Caco-2 (cell line): ENCODE measurements around the gene ZNF101. TPM values are rescaled to one million over a fixed set of nuclear protein-coding genes. Genes with fewer than 3 reads are reported as not detected.

Experiments used
- BruUV-seq: library from RNA; stranded (reverse); fragments of 400-500 nt; replicated peaks from 2 replicates; lab custom pipeline; 2021; lab: Mats Ljungman, UMichigan
- CTCF ChIA-PET: fragments of 300-600 bp; sonication (Branson Sonifier 250); formaldehyde crosslinking; loops from one replicate; lab custom pipeline; 2022; ENCODE audit warnings: antibody characterized with exemption; lab: Charles Lee
- POLR2A ChIA-PET: fragments of 300-600 bp; sonication (Branson Sonifier 250); formaldehyde crosslinking; loops from one replicate; lab custom pipeline; 2022; ENCODE audit warnings: antibody characterized with exemption; lab: Charles Lee
- DNase-seq, 2 experiments: peaks; one replicate each; pipeline versions ENCODE4 v3.0.0 to v3.0.0-alpha.2; 2020 to 2022
- H3K27me3 ChIP-seq: replicated peaks from 2 replicates; pipeline ENCODE4 v1.6.0; 2011; ENCODE audit warnings: low read length; ENCODE audit not compliant: control insufficient read depth, insufficient read depth
- H3K36me3 ChIP-seq: 2 replicates; pipeline ENCODE4 v1.5.1; 2011; ENCODE audit warnings: low read length; ENCODE audit not compliant: control insufficient read depth, insufficient read depth
- H3K4me1 ChIP-seq: fragments of 250-450 bp; sonication (Bioruptor Pico); 2 replicates; pipeline ENCODE4 v1.5.1; 2020; ENCODE audit warnings: mild to moderate bottlenecking
- H3K4me3 ChIP-seq: 2 replicates; pipeline ENCODE4 v1.5.1; 2011; ENCODE audit warnings: low read depth, mild to moderate bottlenecking, control low read depth, low read length
- H3K9me3 ChIP-seq: fragments of 250-450 bp; sonication (Bioruptor Pico); 2 replicates; pipeline ENCODE4 v1.5.1; 2020; ENCODE audit warnings: mild to moderate bottlenecking, moderate library complexity
- H3K27ac Mint-ChIP-seq: one replicate; pipeline ENCODE4 v1.8.0; 2022; ENCODE audit warnings: mixed read lengths; ENCODE audit not compliant: unreplicated experiment
- H3K27me3 Mint-ChIP-seq: one replicate; pipeline ENCODE4 v1.8.0; 2022; ENCODE audit warnings: mixed read lengths; ENCODE audit not compliant: insufficient read depth, unreplicated experiment
- H3K36me3 Mint-ChIP-seq: one replicate; pipeline ENCODE4 v1.8.0; 2022; ENCODE audit warnings: mild to moderate bottlenecking, mixed read lengths; ENCODE audit not compliant: insufficient read depth, unreplicated experiment
- H3K4me1 Mint-ChIP-seq: one replicate; pipeline ENCODE4 v1.8.0; 2022; ENCODE audit warnings: low read depth, mixed read lengths; ENCODE audit not compliant: unreplicated experiment
- H3K4me3 Mint-ChIP-seq: one replicate; pipeline ENCODE4 v1.8.0; 2022; ENCODE audit warnings: mild to moderate bottlenecking, moderate library complexity, mixed read lengths; ENCODE audit not compliant: unreplicated experiment
- H3K9me3 Mint-ChIP-seq: one replicate; pipeline ENCODE4 v1.8.0; 2022; ENCODE audit warnings: mixed read lengths; ENCODE audit not compliant: unreplicated experiment
- intact Hi-C: fragments of 100-400 bp; cut with micrococcal nuclease; formaldehyde crosslinking; loops from one replicate; pipeline ENCODE4 v1.10.0; 2022; ENCODE audit not compliant: unreplicated experiment
- total RNA-seq: library from RNA; stranded (reverse); gene quantifications from 2 replicates; pipeline ENCODE4 v1.2.3, GENCODE V29; 2022
- TF ChIP-seq, protein P1 (sequence below), 2 experiments: fragments of 200-600 bp in 1 of 2; IDR thresholded peaks; 1 replicate in 1 of 2; 2 replicates in 1 of 2; pipeline versions ENCODE4 v1.5.1 to v1.8.0; 2011 to 2022; ENCODE audit warnings: antibody characterized with exemption in 1 of 2, control low read depth in 1 of 2, inconsistent platforms in 1 of 2, low read depth in 1 of 2, low read length in 1 of 2, mild to moderate bottlenecking in 1 of 2, moderate library complexity in 1 of 2; ENCODE audit not compliant: insufficient read depth in 1 of 2, severe bottlenecking in 1 of 2, unreplicated experiment in 1 of 2

Gene ZNF101
- total RNA-seq, 1 experiment from 2014 or later, result 11.8 TPM

DNA sequence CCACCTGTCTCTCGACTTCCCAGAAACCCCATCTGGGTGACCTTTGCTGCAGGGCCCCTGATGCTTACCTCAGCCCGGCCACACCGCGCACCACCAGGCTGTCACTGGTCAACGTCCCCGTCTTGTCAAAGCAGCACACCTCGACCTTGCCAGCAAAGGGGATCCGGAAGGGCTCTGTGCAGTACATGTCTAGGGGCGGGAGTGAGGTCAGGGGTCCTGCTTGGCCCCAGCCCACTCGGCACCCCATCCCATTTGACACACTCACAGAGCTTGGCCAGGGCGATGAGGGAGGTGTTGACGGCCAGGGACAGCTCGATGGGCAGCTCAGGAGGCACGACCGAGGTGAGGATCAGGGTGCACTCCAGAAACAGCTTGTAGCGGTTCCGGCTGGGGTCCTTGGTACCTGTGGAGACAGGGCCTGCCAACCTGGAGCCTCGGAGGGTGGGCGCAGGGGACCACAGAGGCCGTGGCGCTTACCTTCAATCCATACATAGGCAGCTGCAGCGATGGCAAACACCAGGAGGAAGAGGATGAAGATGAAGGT, 13.5 kb upstream of the ZNF101 start:
- TF ChIP-seq, protein P1, sequence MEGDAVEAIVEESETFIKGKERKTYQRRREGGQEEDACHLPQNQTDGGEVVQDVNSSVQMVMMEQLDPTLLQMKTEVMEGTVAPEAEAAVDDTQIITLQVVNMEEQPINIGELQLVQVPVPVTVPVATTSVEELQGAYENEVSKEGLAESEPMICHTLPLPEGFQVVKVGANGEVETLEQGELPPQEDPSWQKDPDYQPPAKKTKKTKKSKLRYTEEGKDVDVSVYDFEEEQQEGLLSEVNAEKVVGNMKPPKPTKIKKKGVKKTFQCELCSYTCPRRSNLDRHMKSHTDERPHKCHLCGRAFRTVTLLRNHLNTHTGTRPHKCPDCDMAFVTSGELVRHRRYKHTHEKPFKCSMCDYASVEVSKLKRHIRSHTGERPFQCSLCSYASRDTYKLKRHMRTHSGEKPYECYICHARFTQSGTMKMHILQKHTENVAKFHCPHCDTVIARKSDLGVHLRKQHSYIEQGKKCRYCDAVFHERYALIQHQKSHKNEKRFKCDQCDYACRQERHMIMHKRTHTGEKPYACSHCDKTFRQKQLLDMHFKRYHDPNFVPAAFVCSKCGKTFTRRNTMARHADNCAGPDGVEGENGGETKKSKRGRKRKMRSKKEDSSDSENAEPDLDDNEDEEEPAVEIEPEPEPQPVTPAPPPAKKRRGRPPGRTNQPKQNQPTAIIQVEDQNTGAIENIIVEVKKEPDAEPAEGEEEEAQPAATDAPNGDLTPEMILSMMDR (IDR thresholded peaks at IDR 0.05; ENCODE audit: insufficient read depth in 1 of 2, low read depth in 1 of 2, low read length in 1 of 2, severe bottlenecking in 1 of 2, unreplicated experiment in 1 of 2), result no peak
- Histone ChIP-seq H3K4me1 (no peaks in the 10 kb centered on the region), H3K4me3 (no peak overlapping the region), H3K36me3 (peaks cover 2% of the 10 kb centered on the region), H3K27me3 (no peaks in the 10 kb centered on the region), H3K9me3 (no peaks in the 10 kb centered on the region)
- ChIA-PET POLR2A (no interaction called here), CTCF (no interaction called here)
- DNase-seq, result no peak
- Mint-ChIP-seq H3K27ac (no peak overlapping the region), H3K27me3 (no peaks in the 10 kb centered on the region), H3K4me3 (no peak overlapping the region), H3K36me3 (peaks cover 47% of the 10 kb centered on the region), H3K9me3 (no peaks in the 10 kb centered on the region), H3K4me1 (no peaks in the 10 kb centered on the region)
- intact Hi-C loops, result no loop called here
- BruUV-seq, result no TSS peak

DNA sequence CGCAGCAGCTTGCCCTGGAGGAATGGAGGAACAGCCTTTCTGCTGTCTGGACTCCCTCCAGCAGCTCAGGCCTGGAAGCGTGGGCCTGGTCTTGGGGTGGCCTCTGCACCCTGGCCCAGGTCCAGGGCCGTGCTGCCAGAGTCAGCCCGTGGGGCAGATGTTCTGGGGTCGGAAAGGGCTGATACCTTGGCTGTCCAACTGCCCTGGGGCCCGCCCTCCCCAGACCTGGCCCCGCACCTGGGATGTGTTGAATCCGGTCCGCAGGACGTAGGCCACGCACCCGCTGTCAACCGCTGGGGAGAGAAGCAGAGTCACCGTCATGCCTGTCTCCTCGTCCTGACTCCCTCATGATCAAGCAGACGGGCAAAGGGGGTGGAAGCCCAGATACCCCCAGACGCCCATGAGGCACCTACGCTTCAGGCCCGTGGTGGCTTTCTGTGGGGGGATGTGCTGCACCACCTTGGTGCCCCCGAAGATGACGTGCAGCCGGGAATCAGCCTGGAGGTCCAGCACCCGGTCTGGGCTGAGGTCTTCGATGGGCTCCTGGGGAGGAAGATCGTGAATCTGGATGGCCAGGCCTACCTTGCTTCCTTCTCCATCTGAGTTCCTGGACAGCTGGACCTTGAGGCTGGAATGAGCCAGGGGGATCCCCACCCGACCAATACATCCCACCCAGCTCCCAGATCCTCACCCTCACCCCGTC, 12.8 kb upstream of the ZNF101 start:
- TF ChIP-seq, protein P1 (IDR thresholded peaks at IDR 0.05; ENCODE audit: insufficient read depth in 1 of 2, low read depth in 1 of 2, low read length in 1 of 2, severe bottlenecking in 1 of 2, unreplicated experiment in 1 of 2), result no peak
- Histone ChIP-seq H3K4me3 (no peak overlapping the region), H3K4me1 (no peaks in the 10 kb centered on the region), H3K36me3 (peaks cover 2% of the 10 kb centered on the region), H3K27me3 (no peaks in the 10 kb centered on the region), H3K9me3 (no peaks in the 10 kb centered on the region)
- Mint-ChIP-seq H3K4me1 (no peaks in the 10 kb centered on the region), H3K9me3 (no peaks in the 10 kb centered on the region), H3K27me3 (no peaks in the 10 kb centered on the region), H3K4me3 (no peak overlapping the region), H3K27ac (no peak overlapping the region), H3K36me3 (peaks cover 43% of the 10 kb centered on the region)
- no TSS peak for BruUV-seq
- ChIA-PET POLR2A (no interaction called here), CTCF (no interaction called here)
- no peak for DNase-seq
- intact Hi-C loops, result no loop called here

DNA sequence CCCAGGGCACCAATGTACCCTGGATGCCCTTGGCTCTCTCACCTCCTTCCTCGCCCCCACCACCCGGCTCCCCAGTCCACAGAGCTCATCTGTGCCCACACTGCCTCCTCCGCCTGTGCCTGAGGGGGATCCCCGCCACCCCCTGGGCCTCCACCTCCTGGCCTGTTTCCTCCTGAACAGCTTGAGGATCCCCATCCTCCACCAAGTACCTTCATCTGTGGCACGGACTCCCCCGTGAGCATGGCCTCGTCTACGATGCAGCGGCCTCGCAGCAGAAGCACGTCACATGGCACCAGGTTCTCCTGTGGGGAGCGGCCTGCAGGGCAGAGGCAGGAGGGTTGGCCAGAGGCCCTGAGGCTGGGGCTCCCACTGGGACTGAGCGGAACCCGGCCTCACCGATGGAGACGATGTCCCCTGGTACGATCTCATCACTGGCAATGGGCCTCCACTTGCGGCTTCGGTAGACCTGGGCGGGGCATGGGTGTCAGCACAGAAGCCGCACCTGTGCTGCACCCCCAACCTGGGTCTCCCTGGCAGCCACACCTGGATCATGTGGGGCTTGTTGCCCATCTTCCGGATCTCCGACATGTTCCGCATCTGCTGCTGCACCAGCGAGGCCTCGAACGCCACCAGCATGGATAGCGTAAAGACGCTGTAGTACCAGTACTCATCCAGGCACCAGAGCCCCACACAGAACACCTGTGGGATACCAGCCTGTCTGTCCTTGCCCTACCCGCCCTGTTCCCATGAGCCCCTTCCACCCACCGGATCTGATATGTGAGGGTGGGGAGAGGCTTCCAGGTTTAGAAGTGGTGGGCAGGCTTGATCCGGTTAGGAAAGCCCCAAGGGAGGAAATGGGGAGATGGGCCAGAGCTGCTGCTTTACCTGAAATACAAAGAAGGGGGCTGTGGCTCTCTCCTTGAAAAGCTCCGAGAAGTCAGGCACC, 11.9 kb upstream of the ZNF101 start:
- Mint-ChIP-seq H3K4me1 (no peaks in the 10 kb centered on the region), H3K36me3 (peaks cover 37% of the 10 kb centered on the region), H3K27ac (no peak overlapping the region), H3K4me3 (no peak overlapping the region), H3K9me3 (no peaks in the 10 kb centered on the region), H3K27me3 (no peaks in the 10 kb centered on the region)
- Histone ChIP-seq H3K4me3 (no peak overlapping the region), H3K4me1 (no peaks in the 10 kb centered on the region), H3K36me3 (peaks cover 2% of the 10 kb centered on the region), H3K9me3 (no peaks in the 10 kb centered on the region), H3K27me3 (no peaks in the 10 kb centered on the region)
- BruUV-seq, result no TSS peak
- intact Hi-C loops, result no loop called here
- ChIA-PET POLR2A (no interaction called here), CTCF (no interaction called here)
- DNase-seq, result no peak
- TF ChIP-seq, protein P1 (IDR thresholded peaks at IDR 0.05; ENCODE audit: insufficient read depth in 1 of 2, low read depth in 1 of 2, low read length in 1 of 2, severe bottlenecking in 1 of 2, unreplicated experiment in 1 of 2), result no peak
